ENCODE results near the gene BRWD1. TPM values are rescaled to one million over a fixed set of nuclear protein-coding genes. Genes with fewer than 3 reads are reported as not detected.

Gene BRWD1
- total and polyA plus RNA-seq, 2 of the 8 experiments (the other 6 are each of a cell fraction or from before 2014, with no cell fraction given): 9.3 to 45.2 TPM

DNA sequence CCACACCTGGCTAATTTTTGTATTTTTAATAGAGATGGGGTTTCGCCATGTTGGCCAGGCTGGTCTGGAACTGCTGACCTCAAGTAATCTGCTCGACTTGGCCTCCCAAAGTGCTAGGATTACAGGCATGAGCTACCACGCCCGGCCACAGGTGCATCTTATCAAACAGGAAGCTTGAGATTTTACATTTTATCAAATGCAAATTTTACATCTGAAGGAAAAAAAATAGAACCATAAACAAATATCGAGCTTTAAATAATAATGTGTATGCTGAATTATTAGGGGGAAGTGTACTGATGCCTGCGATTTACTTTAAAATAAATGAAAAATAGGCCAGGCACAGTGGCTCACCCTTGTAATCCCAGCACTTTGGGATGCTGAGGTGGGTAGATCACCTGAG, 16.6 kb upstream of the BRWD1 start (continued):
- TF ChIP-seq, protein P1, sequence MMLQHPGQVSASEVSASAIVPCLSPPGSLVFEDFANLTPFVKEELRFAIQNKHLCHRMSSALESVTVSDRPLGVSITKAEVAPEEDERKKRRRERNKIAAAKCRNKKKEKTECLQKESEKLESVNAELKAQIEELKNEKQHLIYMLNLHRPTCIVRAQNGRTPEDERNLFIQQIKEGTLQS (IDR thresholded peaks at IDR 0.05; ENCODE audit: insufficient read depth, low read depth, low read length): no peak
- TF ChIP-seq JUND (IDR thresholded peaks at IDR 0.05; ENCODE audit: low read length) (no peak), SRF (IDR thresholded peaks at IDR 0.05; ENCODE audit: low read depth, low read length) (no peak), RAD21 (IDR thresholded peaks at IDR 0.05 in 1 of 2, conservative IDR thresholded peaks at IDR 0.05 in 1 of 2; ENCODE audit: low read depth in 2 of 2, low read length in 2 of 2) (no peak)

Measured in H1 (cell line).